GM21619 (cell line): ENCODE measurements around the gene EPB41L2.
"Not testable (repeated sequence)": the region's sequence is repeated elsewhere in the genome, so short reads cannot be mapped to it uniquely, and the experiment has no call there.

Source experiments
- ATAC-seq: cut with Tn5 transposase; IDR thresholded peaks from one replicate; pipeline ENCODE4 v1.9.1; 2021; ENCODE audit not compliant: unreplicated experiment

The EPB41L2 gene

GRCh38 chr6:130811932-130812331 is 251.1 kb downstream of the EPB41L2 start:
- no peak for ATAC-seq

GRCh38 chr6:130810307-130811030 is 252.6 kb downstream of the EPB41L2 start:
- no peak for ATAC-seq

DNA sequence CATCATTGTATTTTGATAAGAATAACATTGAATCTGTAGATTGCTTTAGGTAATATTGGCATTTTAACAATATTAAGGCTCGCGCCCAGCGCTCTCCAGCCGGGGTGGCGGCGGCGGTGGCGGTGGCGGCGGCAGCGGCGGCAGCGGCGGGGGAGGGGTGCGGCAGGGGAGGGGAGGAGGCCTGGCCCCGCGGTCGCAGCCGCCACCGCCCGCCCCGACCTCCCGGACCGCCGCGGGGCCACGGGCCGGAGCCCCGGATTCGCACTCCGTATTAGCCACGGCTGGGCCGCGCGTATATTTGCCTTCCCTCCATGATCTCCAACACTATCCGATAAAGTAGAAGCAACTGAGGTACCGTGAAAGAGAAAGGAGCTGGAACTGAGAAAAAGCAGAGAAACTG is 261.7 kb downstream of the EPB41L2 start:
- not testable (repeated sequence) for ATAC-seq

DNA sequence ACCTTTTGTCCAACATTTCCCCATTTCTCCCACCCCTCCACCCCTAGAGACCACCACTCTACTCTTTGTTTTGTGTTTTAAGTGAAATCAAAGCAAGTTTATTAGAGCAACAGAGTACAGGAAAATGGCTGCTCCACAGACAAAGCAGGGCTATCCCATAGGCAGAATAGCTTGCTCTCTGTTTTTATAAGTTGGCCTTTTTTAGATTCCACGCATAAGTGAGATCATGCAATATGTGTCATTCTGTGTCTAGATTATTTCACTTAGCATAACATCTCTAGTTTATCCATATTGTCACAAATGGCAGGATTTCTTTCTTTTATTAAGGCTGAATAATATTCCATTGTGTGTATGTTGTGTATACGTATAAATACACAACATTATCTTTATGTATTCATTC is 266.0 kb downstream of the EPB41L2 start:
- no peak for ATAC-seq

DNA sequence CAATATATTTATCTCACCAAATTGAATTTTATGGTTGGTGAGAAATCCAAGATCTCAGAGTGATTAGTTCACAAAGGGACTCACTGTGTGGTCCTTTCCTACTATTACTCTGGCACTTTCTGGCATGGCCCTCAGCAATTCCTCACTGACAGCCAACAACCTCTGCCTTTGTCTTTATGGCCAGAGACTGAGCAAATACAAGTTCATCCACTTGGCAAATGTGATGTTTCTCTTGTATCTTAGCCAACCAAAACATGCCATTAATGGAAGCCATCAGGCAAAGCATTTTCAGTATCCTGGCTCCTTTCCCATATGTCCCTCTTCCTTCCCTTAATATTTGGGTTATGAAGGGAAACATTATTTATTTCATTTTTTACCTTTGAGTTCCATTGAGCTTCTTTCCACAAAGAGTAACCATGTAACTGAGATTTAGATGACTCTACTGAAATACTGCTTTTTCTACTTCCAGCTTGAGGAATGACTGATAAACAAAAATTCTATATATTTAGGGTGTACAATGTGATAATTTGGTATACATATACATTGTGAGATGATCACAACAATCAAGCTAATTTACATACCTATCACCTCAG is 266.6 kb downstream of the EPB41L2 start:
- no peak for ATAC-seq

DNA sequence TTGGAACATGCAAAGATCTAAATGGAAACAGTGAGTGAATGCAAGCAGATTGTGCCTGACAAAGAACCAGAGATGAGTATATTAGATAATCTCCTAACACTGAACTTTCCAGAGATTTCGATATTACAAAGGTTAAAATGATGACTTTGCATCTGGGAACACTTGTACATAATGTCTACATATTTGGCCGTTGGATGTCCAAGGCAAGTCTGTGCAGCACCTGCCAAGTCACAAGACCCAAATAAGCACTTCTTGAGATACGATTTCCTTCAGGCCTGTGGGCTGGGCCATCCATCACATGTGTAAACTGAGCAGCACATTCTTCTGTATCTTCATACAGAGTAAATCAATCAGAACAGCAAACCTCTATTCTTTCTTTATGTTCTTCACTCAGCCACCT is 268.3 kb downstream of the EPB41L2 start:
- ATAC-seq: no peak

DNA sequence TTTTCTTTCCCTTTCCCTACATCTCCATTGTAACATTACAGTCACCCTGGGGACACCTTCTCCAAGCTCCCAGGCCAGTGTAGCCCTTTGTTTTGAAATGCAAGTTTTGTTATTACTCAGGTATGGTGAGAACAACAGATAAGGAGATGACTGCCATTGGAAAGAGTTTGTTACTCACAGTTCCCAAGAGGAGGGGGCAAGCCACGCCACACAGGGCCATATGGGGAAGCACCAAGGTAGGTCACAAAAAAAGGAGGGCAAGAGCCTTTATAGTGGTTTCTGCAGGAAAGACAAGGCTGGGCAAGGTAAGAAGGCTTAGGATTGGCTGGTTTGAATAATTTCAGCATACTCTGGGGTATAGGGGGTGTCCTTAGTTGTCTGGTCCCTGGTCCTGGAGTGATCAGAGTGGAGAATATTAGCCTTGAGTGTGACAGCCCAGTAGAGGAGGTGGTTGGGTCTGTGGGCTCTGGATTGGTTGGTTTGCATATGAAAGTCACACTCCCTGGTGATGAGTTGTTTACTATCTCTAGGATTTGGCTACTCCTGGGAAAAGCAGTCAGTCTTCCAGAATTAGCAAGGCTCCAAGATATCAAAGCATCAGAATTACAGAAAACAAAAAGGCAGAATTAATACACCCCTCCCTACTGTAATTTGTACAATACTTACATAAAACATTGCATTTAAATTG is 268.9 kb downstream of the EPB41L2 start:
- no peak for ATAC-seq
